ENCODE measurements around the gene SHLD3. TPM values are rescaled to one million over a fixed set of nuclear protein-coding genes. Genes with fewer than 3 reads are reported as not detected.

Gene SHLD3
- polyA plus RNA-seq, 1 of the 3 experiments (the other 2 are of a cell fraction) = 2.4 TPM

DNA sequence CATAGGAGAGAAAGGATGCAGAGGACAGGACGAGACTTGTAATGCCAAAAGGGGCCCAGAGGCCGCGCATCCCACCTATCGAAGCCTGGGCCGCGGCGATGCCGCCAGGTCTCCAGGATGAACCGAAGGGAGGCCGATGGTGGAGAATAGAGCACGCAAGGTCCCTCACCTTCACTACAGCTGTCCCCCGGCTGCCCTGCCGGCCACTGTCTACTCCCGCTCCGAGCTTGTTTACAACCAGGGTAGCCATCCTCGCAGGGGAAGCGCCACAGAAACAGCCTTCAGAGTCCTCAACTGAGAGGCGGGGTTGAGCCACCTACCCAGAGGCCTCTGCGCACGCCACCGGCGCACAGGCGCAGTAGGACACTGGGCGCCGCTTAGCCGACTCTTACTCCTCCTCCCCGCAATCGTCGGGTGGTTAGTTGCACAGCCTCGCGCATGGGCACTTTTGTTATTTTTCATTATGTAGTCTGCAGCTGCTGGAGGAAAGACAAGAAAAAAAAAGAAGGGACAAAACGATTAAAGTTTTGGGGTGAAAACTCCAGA lies 729 bp upstream of the SHLD3 start, which contains the start of gene TRIM23:
Gene TRIM23, minus strand, starts transcription at position 309 of the 546 bp plus-strand sequence. Its CDS starts 59 bp downstream, at position 250.
- H3K36me3 ChIP-seq (replicated peaks in 1 of 2; ENCODE audit: control insufficient read depth in 1 of 2, insufficient read depth in 2 of 2, low read length in 1 of 2) = peaks cover 4 to 10% of the 10 kb centered on the region in 2 experiments
- no peaks in the 10 kb centered on the region for H3K27me3 ChIP-seq (ENCODE audit: insufficient read depth)
- peak within 1 kb of the TSS; percentile 82 for H2AFZ ChIP-seq (ENCODE audit: low read depth)
- WGBS (ENCODE audit: low lambda C conversion rate) = under 1% methylated on average over 32 of the region's 32 CpGs
- no peaks in the 10 kb centered on the region for H3K9me2 ChIP-seq
- DNase-seq = peak; percentile 86
- H3K9me3 ChIP-seq = no peaks in the 10 kb centered on the region
- no peaks in the 10 kb centered on the region for H3F3A ChIP-seq (replicated peaks; ENCODE audit: insufficient read depth)
- H3K4me1 ChIP-seq (ENCODE audit: control insufficient read depth in 1 of 2, insufficient read depth in 2 of 2, low read depth in 1 of 2, low read length in 1 of 2) = peaks cover 0 to 13% of the 10 kb centered on the region in 2 experiments; a peak in 2 of 4 replicates
- H4K20me1 ChIP-seq (ENCODE audit: insufficient read depth) = no peaks in the 10 kb centered on the region; the same call in 1 of the 2 replicates
- peak within 1 kb of the TSS; percentile 78 to 97 for H3K4me3 ChIP-seq (ENCODE audit: low read depth in 2 of 2, low read length in 1 of 2)
- ChIA-PET CTCF (interaction anchor here (0.6 to 1.3 kb wide), 3 partner anchors 12 to 569 kb away, joined by 3 read pairs; no protein-coding TSS in a partner anchor), POLR2A (interaction anchor here (0.6 to 1.0 kb wide), 3 partner anchors 60 to 516 kb away, joined by 3 to 4 read pairs (median 4); partner anchors contain the start of gene PPWD1)
- H3K9ac ChIP-seq = peak within 1 kb of the TSS; percentile 77
- H3K4me2 ChIP-seq = peak within 1 kb of the TSS; percentile 89
- H3K27ac ChIP-seq (ENCODE audit: low read depth in 2 of 2, low read length in 1 of 2) = peak within 1 kb of the TSS; percentile 90 to 96
- peaks cover 92% of the 10 kb centered on the region for H3K79me2 ChIP-seq (ENCODE audit: insufficient read depth)
- TF ChIP-seq FOSL2 (IDR thresholded peaks at IDR 0.05; ENCODE audit: borderline replicate concordance, low read depth) (no peak), NRF1 (IDR thresholded peaks at IDR 0.05; ENCODE audit: low read depth, low read length) (peak; percentile 95), ELF1 (IDR thresholded peaks at IDR 0.05) (no peak), MAX (IDR thresholded peaks at IDR 0.05; ENCODE audit: low read depth) (no peak), YY1 (IDR thresholded peaks at IDR 0.05; ENCODE audit: low read depth) (no peak), USF1 (IDR thresholded peaks at IDR 0.05; ENCODE audit: borderline replicate concordance, low read depth) (no peak), MXI1 (IDR thresholded peaks at IDR 0.05; ENCODE audit: low read depth, low read length) (peak; percentile 61; the same call in 1 of the 2 replicates), RXRA (IDR thresholded peaks at IDR 0.05; ENCODE audit: borderline replicate concordance, low read depth) (no peak), RAD21 (IDR thresholded peaks at IDR 0.05; ENCODE audit: low read length) (no peak), TAF1 (IDR thresholded peaks at IDR 0.05; ENCODE audit: borderline replicate concordance, low read depth, low read length) (peak; percentile 59), SMC3 (IDR thresholded peaks at IDR 0.05; ENCODE audit: low read depth, low read length) (no peak), TCF12 (IDR thresholded peaks at IDR 0.05) (no peak), GATA2 (CRISPR knock-in tag; IDR thresholded peaks at IDR 0.05) (no peak), POLR2AphosphoS5 (IDR thresholded peaks at IDR 0.05; ENCODE audit: low read depth, low read length) (peak; percentile 85), RFX5 (IDR thresholded peaks at IDR 0.05; ENCODE audit: low read length) (no peak), CTCF (IDR thresholded peaks at IDR 0.05) (peak; percentile 15; the same call in 1 of the 2 replicates), EZH2phosphoT487 (IDR thresholded peaks at IDR 0.05; ENCODE audit: borderline replicate concordance, low read depth) (no peak), NFIC (IDR thresholded peaks at IDR 0.05; ENCODE audit: borderline replicate concordance) (no peak), CHD2 (IDR thresholded peaks at IDR 0.05; ENCODE audit: low read length, partially characterized antibody) (no peak), FOXM1 (IDR thresholded peaks at IDR 0.05; ENCODE audit: low read depth) (no peak), SIN3A (IDR thresholded peaks at IDR 0.05; ENCODE audit: borderline replicate concordance, low read depth, low read length) (peak; percentile 84), GABPA (IDR thresholded peaks at IDR 0.05; ENCODE audit: low read depth) (no peak), EP300 (IDR thresholded peaks at IDR 0.05; ENCODE audit: borderline replicate concordance in 1 of 2, low read depth in 1 of 2, low read length in 1 of 2) (no peak), RCOR1 (IDR thresholded peaks at IDR 0.05; ENCODE audit: low read length) (no peak)
- TF ChIP-seq, protein P1, sequence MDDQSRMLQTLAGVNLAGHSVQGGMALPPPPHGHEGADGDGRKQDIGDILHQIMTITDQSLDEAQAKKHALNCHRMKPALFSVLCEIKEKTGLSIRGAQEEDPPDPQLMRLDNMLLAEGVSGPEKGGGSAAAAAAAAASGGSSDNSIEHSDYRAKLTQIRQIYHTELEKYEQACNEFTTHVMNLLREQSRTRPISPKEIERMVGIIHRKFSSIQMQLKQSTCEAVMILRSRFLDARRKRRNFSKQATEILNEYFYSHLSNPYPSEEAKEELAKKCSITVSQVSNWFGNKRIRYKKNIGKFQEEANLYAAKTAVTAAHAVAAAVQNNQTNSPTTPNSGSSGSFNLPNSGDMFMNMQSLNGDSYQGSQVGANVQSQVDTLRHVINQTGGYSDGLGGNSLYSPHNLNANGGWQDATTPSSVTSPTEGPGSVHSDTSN (IDR thresholded peaks at IDR 0.05) = no peak
- TF ChIP-seq, protein P2, sequence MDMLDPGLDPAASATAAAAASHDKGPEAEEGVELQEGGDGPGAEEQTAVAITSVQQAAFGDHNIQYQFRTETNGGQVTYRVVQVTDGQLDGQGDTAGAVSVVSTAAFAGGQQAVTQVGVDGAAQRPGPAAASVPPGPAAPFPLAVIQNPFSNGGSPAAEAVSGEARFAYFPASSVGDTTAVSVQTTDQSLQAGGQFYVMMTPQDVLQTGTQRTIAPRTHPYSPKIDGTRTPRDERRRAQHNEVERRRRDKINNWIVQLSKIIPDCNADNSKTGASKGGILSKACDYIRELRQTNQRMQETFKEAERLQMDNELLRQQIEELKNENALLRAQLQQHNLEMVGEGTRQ (IDR thresholded peaks at IDR 0.05; ENCODE audit: borderline replicate concordance, low read depth, low read length) = no peak
- TF ChIP-seq, protein P3, sequence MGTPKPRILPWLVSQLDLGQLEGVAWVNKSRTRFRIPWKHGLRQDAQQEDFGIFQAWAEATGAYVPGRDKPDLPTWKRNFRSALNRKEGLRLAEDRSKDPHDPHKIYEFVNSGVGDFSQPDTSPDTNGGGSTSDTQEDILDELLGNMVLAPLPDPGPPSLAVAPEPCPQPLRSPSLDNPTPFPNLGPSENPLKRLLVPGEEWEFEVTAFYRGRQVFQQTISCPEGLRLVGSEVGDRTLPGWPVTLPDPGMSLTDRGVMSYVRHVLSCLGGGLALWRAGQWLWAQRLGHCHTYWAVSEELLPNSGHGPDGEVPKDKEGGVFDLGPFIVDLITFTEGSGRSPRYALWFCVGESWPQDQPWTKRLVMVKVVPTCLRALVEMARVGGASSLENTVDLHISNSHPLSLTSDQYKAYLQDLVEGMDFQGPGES (IDR thresholded peaks at IDR 0.05; ENCODE audit: low read depth, low read length) = no peak

Data from SK-N-SH (cell line).